A673 (cell line): ENCODE results near the gene SNTA1.

Experiments used
- EZH2 ChIP-seq: fragments of 200-600 bp; sonication (generic); IDR thresholded peaks from 2 replicates; pipeline ENCODE4 v1.6.1; 2017; ENCODE audit warnings: borderline replicate concordance, low read depth, mild to moderate bottlenecking, mixed read lengths, antibody characterized with exemption, low read length; ENCODE audit not compliant: poor library complexity, severe bottlenecking
- TF ChIP-seq, protein P1 (sequence below): fragments of 300-800, 200-600 bp; sonication (generic); conservative IDR thresholded peaks from 2 replicates; pipeline ENCODE4 v1.5.1; 2017; ENCODE audit warnings: low read depth, mild to moderate bottlenecking, antibody characterized with exemption, low read length, moderate library complexity, mixed read lengths

GRCh38 chr20:33463332-33464101 lies 20.0 kb upstream of the SNTA1 start:
- TF ChIP-seq, protein P1, sequence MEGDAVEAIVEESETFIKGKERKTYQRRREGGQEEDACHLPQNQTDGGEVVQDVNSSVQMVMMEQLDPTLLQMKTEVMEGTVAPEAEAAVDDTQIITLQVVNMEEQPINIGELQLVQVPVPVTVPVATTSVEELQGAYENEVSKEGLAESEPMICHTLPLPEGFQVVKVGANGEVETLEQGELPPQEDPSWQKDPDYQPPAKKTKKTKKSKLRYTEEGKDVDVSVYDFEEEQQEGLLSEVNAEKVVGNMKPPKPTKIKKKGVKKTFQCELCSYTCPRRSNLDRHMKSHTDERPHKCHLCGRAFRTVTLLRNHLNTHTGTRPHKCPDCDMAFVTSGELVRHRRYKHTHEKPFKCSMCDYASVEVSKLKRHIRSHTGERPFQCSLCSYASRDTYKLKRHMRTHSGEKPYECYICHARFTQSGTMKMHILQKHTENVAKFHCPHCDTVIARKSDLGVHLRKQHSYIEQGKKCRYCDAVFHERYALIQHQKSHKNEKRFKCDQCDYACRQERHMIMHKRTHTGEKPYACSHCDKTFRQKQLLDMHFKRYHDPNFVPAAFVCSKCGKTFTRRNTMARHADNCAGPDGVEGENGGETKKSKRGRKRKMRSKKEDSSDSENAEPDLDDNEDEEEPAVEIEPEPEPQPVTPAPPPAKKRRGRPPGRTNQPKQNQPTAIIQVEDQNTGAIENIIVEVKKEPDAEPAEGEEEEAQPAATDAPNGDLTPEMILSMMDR: no peak
- TF ChIP-seq EZH2: no peak
